GM12872 (cell line): ENCODE measurements around the gene NAA30.

Source experiments
- CTCF ChIP-seq: IDR thresholded peaks from 3 replicates; pipeline ENCODE4 v1.5.1; 2011; ENCODE audit warnings: low read depth, mild to moderate bottlenecking, low read length, moderate library complexity; ENCODE audit not compliant: insufficient read depth

Gene NAA30

GRCh38 chr14:57390037-57390805 lies at the start of gene NAA30:
Gene NAA30, plus strand, starts transcription at chr14:57390586. Its CDS starts 372 bp downstream, at chr14:57390958.
- no peak for TF ChIP-seq CTCF

- TF ChIP-seq CTCF: no peak
Measured at GRCh38 chr14:57345106-57345505, 45.3 kb upstream of the NAA30 start.

GRCh38 chr14:57346741-57347140 lies 43.6 kb upstream of the NAA30 start:
- TF ChIP-seq CTCF: no peak

GRCh38 chr14:57352396-57353170 lies 37.8 kb upstream of the NAA30 start:
- no peak for TF ChIP-seq CTCF

GRCh38 chr14:57355081-57355800 lies 35.1 kb upstream of the NAA30 start:
- TF ChIP-seq CTCF: no peak

GRCh38 chr14:57362361-57362760 lies 28.0 kb upstream of the NAA30 start:
- TF ChIP-seq CTCF: no peak
